Measurements from ENCODE around the gene RMI1.
"Not testable (repeated sequence)": the region's sequence is repeated elsewhere in the genome, so short reads cannot be mapped to it uniquely, and the experiment has no call there.

Gene RMI1

DNA sequence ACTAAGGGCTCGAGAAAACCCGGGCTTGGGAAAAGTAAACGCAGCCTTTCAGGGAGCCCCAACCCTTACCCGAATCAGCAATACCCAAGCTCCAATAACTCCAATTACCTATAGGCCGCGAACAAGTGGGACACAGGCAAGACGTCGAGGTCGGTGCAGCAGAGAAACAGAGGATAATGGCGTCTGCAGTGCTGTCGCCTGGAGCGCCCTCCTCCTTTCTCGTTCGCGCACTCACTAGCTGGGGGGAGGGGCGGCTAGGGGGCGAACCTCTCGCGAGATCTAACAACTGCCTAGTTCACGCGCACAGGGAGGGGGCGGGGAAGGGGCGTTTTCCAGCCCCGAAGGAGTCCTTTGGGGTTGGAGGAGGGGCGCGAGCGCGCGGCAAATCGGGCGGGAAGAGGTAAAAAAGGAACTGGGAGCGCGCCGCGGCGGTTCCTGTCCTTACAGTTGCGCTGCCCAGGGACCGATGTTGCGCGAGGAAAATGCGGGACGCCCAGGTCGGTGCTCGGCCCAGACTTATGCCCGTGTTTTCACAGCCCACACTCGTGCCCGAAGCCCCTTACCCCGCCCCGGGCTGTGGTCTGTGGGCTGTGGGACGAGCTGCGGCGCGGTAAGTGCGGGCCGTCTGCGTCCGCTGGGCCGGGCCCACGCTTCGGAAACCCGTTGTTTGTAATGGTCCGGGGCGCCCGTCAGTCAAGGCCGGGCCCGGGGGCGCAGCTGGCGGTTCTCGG, at the start of gene RMI1:
RMI1 (plus strand) TSS at position 411 of the 731 bp plus-strand sequence. CDS start 20,182 bp downstream, outside the sequence.
- DNase-seq = peak; percentile 93

DNA sequence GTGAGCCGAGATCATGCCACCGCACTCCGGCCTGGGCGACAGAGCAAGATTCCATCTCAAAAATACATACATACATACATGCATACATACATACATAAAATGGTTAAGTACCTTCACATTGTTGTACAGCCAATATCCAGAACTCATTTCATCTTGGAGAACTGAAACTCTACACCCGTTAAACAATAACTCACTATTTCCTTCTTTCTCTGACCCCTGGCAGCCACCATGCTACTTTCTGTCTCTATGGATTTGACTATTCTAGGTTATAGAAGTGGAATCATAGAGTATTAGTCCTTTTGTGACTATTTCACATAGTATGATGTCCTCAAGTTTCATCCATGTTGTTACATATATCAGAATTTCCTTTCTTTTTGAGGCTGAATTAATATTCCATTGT, 49.7 kb upstream of the RMI1 start:
- no peak for DNase-seq

DNA sequence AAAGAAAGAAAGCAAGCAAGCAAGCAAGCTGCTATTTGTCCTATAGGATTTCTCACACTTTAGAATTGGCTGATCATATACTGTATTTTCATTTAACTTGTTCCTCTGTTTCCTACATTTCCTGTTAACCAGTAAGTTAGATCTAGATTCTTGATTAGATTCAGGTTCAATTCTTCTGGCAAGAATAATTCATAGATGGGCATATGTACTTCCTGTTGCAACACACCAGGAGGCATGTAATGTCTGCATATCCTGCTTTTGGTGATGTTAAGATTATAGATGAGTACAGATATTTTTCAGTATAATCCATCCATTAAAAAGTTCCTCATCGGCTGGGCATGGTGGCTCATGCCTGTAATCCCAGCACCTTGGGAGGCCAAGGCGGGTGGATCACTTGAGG, 48.6 kb upstream of the RMI1 start:
- no peak for DNase-seq

DNA sequence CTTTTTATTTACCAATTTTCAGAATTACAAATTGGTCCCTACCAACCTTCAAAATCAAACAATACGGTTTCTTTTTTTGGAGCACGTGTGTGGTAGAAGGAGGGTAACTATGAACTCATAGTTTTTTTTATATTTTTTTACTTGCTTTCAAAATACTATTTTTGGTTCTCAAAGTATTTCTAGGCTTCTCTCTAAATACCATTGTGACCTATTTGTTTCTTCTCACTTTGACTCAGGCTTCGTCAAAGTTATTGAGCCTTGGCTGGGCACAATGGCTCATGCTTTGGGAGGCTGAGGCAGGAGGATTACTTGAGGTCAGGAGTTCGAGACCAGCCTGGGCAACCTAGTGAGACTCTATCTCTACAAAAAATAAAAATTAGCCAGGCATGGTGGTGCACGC, 47.8 kb upstream of the RMI1 start:
- no peak for DNase-seq

DNA sequence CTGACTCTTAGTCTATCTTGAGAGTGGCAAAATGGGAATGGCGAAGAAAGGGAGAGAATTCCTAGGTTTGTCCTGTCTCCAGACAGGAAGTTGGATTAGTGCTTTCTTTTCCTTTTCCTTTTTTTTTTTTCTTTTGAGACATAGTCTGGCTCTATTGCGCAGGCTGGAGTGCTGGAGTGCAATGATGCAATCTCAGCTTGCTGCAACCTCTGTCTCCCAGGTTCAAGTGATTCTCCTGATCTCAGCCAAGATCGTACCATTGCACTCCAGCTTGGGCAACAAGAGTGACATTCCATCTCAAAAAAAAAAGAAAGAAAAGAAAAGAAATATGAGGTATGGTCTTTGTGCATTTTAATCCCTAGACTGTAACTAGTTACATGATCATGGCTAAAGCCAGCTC, 46.8 kb upstream of the RMI1 start:
- DNase-seq = peak; percentile 43

DNA sequence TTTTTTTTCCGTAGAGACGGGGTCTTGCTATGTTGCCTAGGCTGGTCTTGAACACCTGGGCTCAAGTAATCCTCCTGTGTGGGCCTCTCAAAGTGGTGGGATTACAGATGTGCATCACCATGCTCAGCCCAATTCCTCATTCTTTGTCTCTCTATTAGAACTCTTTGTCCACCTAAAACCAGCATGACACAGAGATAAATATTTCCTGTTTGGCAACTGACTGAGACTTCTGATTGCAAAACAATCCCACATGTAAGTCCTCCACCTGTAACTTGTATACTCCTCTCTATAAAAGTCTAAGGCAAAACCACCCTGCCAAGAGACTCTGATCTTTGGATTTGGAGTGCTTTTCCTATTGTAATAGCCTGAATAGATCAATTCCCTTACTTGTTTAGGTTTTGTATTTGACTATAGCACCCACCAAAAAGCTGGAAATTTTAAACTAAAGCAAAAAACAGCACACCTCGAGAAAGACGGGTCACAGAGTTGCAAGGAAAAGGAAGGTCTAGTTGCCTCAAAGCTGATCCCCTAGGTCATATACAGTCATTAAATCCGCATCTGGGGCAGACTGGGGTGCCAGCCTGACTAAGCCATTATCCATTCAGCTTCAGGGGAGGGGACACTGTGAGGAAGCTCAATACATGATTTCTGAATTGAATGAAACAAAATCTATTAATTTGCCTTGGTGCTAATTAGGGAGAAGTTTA, 45.9 kb upstream of the RMI1 start:
- DNase-seq = peak; percentile 65

DNA sequence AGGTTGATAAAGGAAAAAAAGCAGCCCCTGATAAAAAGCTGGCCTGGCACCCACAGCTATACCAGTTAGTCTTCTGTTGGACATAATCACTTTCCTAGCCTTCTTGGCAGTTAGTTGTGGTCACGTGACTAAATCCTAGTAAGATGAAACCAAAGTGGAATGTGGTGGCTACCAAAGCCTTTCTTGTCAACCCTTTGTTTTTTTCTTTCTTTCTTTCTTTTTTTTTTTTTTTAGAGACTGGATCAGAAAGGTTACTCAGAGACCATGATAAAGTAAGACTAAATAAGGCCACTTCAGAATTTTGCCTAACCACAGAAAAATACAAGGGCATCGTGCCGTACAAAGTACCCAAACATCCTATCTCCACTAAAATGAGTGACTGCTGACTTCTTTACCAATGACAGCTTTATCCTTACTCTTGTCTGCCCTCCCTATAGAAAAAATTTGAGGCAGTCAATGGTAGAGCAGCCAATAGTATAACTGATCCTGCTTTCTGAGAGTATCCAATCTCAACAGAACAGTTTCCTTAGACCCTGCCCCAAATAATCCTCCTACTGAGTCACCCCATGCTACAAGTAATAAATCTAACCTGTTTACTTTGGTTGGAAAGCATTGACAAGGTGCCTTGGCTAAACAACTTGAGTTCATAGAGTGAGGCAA, 45.2 kb upstream of the RMI1 start:
- peak; percentile 82 for DNase-seq

DNA sequence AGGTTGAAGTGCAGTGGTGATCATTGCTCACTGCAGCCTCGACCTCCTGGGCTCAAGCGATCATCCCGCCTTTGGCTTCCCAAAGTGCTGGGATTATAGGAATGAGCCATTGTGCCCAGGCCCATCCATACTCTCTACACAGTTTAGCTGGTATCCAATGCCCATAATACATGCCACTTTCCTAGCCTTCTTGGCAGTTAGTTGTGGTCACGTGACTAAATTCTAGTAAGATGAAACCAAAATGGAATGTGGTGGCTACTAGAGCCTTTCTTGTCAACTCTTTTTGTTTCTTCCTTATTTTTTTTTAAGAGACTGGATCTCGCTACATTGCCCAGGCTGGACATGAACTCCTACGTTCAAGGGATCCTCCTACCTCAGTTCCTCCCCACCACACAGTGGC, 44.1 kb upstream of the RMI1 start:
- no peak for DNase-seq

DNA sequence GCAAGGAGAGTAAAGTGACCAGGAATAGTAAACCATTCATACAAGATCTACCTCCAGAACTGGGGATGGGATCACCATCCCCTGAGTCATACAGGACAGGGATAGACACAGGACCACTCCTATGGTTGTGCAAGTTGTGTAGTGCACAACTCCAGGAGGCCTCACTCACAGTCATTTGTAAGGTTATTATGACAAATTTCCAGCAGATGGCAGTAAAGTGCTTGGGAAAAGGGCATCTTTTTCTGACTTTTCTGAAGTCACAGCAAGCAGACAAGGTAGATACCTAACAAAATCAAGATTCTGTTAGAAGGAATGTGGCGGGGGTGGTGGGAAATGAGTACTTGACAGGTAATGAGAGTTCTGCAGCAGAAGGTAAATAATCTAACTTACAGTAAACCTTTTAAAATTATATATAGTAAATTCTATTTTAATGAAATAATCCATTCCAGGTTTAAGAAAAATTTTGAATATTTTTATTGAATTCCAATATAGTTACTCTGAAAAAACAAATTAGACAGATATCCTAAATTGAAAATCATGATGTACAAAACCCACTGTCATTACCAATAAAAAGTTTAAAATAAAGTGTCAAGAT, 42.6 kb upstream of the RMI1 start:
- DNase-seq = peak; percentile 37

DNA sequence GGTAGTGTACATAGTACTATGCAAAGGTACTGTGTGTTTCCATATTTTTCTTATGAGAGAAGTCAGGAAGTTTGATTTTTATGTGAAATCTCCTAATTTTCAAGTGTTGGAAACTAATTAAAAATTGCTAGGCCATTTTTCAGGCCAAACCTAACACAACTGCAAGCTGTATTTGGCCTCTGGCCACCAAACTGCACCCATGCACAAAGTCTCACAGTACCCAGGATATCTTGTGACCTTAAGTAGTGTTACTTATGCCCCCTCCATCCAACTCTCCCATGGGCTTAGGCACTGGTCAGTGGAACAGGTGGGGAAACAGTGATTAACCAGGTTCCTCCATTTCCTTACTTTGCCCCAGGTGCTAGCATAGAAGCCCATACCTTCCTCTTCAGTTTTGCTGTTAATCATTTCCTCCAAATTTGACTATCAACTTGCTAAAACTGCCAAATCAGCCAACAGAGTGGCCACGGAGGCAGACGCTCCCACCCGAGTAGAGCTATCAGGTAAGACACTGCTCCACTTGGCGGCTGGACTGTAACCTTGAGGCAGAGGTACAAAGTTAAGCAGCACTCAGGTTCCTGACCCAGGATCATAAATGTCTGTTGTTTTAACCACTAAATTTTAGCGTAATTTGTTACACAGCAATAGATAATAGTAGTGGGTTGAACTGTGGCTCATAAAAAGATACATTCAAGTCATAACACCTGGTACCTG, 39.9 kb upstream of the RMI1 start:
- DNase-seq = no peak

DNA sequence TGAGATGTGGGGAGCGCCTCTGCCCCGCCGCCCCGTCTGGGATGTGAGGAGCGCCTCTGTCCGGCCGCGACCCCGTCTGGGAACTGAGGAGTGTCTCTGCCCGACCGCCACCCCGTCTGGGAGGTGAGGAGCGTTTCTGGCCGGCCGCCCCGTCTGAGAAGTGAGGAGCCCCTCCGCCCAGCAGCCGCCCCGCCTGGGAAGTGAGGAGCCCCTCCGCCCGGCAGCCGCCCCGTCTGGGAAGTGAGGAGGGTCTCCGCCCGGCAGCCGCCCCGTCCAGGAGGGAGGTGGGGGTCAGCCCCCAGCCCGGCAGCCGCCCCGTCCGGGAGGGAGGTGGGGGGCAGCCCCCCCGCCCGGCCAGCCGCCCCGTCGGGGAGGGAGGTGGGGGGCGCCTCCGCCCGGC, 32.5 kb upstream of the RMI1 start:
- DNase-seq = not testable (repeated sequence)

DNA sequence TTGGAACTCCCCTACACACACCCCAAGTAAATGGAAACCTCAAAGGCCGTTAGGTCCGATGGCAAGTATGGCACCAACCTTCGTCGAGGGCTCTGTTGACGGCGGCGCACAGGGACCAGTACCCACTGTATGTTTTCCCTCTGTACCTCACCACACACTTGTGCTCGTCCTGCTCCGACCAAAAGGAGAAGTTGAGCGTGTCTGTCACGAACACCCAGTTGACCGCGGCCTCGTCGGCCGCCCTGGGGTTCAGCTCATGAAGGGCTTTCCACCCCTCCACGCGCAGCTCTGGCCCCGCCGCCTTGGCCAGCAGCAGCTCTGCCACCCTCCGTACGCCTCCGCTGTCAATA, 24.5 kb upstream of the RMI1 start:
- no peak for DNase-seq

DNA sequence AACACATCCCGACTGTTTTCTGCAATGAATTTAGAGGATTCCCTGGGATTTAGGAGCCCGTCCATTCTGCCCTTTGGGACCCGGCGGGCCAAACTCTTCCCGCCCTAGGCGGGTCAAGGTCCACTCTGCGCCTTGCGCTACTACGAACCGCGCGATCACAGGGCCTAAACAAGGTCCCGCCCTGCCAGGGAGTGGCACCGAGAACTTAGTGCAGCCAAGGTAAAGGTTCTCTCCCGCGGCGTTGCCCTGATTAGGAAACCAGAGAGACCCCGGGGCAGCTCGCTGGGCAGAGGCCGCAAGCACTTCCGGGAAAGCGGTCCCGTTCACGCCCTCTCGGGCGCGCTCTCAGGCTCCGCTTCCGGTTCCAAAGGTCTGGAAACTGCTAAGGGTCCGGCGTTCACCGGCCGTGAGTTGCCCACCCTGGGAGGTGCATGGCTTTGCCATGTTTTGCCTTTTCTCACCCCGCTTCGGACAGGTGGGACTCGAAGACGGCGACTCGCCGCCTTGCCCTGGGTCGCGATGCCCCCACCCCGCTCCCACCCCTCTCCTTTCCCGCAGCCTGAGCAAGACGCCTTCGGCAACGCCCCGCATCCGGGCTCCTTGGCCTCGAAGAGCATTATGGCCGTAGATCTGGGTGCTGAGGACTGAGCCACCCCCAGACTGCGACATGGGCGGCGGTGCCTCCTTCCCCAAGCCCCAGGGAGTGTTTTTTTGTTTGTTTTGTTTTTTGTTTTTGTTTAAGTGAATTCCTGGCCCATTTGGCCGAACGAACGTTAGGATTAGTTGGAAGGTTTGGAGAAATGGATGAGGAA, 24.0 kb upstream of the RMI1 start:
- DNase-seq = peak; percentile 54

DNA sequence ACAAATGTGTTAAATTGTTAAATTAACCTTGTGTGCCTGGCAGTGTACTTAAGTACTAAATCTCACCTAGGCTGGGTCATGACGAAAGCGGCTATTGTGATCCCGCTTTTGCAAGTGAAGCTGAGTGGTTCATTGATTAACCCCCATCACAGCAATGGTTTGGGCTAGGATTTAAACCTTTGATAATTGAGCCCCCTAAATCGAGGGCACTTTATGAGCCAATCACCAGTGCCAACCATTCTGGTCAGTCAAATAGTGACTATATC, 23.4 kb upstream of the RMI1 start:
- no peak for DNase-seq

DNA sequence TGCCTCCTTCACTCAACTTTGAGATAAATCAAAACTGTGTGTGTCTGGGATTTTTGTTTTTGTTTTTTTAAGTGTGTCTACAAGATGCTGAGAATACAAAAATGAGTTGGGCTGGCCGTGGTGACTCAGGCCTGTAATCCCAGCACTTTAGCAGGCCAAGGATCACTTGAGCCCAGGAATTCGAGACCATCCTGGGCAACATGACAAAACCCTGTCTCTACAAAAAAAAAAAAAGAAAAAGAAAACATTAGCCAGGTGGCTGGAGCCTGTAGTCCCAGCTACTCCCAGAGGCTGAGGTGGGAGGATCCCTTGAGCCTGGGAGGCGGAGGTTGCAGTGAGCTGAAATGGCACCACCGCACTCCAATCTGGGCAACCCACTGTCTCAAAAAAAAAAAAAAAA, 21.5 kb upstream of the RMI1 start:
- no peak for DNase-seq

DNA sequence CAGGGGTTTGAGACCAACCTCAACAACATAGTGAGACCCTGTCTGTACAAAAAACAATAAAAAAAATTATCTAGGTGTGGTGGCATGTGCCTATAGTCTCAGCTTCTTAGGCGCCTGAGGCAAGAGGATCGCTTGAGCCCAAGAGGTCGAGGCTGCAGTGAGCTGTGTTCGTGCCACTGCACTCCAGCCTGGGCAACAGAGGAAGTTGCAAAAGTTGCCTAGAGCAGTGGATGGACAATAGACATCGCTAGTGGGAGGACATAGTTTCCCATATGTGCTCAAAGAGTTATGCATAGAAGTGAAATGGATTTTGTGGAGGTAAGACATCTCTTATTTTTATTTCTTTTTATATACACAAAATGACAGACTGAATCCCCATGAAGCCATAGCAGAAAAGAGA, 19.6 kb upstream of the RMI1 start:
- DNase-seq = no peak

DNA sequence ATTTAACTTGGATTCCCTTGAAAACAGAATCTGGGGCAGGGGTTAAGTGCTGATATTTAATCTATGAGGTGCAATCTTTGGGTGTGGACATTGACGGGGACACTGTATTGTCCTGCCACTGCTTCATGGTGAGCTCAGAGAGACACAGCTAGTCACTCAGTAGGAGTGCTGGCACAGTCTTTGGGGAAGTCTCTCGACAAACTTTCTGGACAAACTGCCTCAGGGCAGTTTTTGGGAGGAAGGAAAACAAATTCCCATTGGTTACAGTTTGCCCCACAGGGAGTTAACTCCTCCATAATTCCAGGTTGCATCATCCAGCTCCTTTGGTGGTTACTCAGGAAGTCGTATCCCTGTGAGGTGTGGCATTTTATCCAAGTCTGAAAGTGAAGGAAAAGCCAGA, 18.4 kb upstream of the RMI1 start:
- DNase-seq = peak; percentile 58

DNA sequence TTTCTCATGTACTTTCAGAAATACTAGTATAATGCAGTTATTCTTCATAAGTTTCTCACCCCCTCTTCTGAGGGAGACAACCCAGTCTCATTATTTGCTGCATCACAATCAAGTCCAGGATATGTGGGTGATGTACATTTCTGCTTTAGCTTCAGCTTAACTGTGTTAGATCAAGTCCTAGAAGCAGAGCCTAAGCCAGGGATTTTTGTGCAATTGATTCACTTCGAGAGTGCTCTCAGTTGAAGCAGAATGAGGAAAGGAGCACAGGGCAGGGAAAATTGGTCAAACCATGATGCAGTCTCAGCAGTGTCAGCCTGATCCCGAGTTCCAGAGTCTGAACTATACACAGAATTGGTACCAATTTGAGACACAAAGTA, 15.6 kb upstream of the RMI1 start:
- DNase-seq = no peak

DNA sequence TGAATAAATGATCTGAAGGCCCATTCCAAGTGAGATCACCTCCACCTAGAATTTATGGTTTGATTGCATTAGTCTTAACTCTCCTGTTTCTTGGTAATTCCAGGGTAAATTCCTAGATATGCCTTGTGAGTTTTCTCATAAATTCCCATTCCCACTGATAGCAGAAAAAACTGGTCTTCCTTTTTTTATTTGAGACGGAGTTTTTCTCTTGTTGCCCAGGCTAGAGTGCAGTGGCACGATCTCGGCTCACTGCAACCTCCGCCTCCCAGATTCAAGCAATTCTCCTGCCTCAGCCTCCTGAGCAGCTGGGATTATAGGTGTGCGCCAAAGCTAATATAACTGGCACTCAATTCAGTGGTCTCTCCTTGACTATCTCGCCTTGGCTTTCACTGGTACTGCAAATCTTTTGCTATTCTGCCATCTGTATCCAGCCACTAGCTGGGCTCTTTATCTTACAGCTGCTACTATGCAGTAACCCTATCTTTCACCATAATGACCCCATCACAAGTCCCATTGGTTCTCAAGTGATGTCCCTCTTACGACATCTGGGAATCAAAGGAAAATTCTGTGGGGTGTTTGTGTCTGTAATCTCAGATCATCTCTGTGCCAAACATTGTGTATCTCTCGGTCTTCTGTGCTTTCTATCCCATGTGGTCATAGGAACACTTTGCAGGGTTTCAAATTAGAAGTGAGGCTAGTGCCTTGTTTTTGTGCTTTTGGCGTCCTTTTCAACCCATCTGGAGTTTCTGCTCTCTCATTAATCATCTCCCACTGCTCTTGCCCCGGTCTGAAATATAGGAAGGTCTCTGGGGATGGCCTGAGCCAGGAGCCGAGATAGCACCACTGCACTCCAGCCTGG, 15.0 kb upstream of the RMI1 start:
- DNase-seq = no peak

DNA sequence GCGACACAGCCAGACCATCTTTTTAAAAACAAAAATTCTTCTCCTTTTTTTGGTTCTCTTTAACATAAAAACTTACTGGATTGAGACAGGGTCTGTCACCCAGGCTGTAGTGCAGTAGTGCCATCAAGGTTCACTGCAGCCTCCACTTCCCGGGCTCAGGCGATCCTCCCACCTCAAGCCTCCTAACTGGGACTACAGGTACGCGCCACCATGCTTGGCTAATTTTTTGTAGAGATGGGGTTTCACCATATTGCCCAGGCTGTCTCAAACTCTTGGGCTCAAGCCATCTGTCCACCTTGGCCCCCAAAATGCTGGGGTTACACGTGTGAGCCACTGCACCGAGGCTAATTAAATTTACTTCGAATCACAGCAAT, 14.4 kb upstream of the RMI1 start:
- no peak for DNase-seq

DNA sequence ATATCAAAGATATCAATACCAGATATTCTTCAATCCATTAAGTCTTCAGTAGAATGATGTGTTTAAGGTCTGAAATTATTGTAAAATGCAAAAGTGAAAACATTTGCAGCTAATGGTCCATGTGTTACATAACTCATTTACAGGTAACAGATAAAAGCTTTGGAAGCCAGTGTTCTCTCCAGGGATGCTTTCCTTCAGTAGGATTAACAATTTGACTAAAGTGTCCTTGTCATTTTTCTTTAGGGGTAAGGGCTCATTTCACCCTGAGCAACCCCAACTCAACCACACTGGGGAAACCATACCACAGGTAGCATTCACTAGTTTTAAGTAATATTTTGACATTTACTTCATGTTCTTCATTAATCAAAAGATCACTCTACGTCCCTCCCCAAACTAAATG, 13.5 kb upstream of the RMI1 start:
- DNase-seq = no peak

DNA sequence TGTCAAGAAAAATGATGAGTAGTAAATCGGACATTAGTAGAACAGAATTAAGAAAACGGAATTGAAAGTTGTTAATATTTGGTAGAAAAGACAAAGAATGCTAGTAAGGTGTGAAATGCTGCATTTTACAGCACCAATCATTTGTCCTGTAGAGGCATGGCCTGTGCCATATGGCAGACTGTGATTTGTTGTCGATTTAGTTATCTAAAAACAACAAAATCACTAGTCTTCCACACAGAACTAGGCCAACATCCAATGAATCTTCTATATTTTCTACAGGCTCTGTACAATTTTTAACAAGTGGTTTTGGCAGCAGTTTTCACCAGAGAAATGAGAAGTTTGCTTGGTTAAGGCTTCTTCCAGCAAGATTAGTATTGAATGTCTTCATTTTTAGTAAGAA, 11.0 kb upstream of the RMI1 start:
- no peak for DNase-seq
